Nephron (organoid): ENCODE data around the gene DSG2.
"Not testable (repeated sequence)": the region's sequence is repeated elsewhere in the genome, so short reads cannot be mapped to it uniquely, and the experiment has no call there.

Source experiments
- H3K27ac Mint-ChIP-seq, 3 experiments: 2 replicates each; pipeline ENCODE4 v1.8.0; 2020; ENCODE audit warnings: mixed read lengths in 3 of 3, mild to moderate bottlenecking in 2 of 3, moderate library complexity in 1 of 3
- H3K27me3 Mint-ChIP-seq: 2 replicates; pipeline ENCODE4 v1.8.0; 2021; ENCODE audit warnings: low read depth, mild to moderate bottlenecking, moderate library complexity, mixed read lengths
- H3K36me3 Mint-ChIP-seq: 2 replicates; pipeline ENCODE4 v1.8.0; 2020; ENCODE audit warnings: low read depth, mixed read lengths
- H3K4me1 Mint-ChIP-seq: 2 replicates; pipeline ENCODE4 v1.8.0; 2020; ENCODE audit warnings: mixed read lengths
- H3K4me3 Mint-ChIP-seq, 3 experiments: 2 replicates each; pipeline ENCODE4 v1.8.0; 2020; ENCODE audit warnings: mild to moderate bottlenecking in 3 of 3, mixed read lengths in 3 of 3, moderate library complexity in 2 of 3
- H3K9me3 Mint-ChIP-seq: 2 replicates; pipeline ENCODE4 v1.8.0; 2020; ENCODE audit warnings: mixed read lengths
- TF ChIP-seq, protein P1 (sequence below), 3 experiments: fragments of 200-600 bp; sonication (generic); IDR thresholded peaks; one replicate each; pipeline ENCODE4 v1.5.0; 2021; ENCODE audit warnings: antibody characterized with exemption in 3 of 3; ENCODE audit not compliant: unreplicated experiment in 3 of 3

The DSG2 gene

GRCh38 chr18:31493941-31494340, 4.0 kb upstream of the DSG2 start:
- Mint-ChIP-seq H3K4me3 (no peak overlapping the region), H3K4me1 (peaks cover 2% of the 10 kb centered on the region), H3K36me3 (no peaks in the 10 kb centered on the region), H3K27ac (no peak overlapping the region), H3K27me3 (peaks cover 17% of the 10 kb centered on the region), H3K9me3 (peaks cover 3% of the 10 kb centered on the region)
- TF ChIP-seq, protein P1, sequence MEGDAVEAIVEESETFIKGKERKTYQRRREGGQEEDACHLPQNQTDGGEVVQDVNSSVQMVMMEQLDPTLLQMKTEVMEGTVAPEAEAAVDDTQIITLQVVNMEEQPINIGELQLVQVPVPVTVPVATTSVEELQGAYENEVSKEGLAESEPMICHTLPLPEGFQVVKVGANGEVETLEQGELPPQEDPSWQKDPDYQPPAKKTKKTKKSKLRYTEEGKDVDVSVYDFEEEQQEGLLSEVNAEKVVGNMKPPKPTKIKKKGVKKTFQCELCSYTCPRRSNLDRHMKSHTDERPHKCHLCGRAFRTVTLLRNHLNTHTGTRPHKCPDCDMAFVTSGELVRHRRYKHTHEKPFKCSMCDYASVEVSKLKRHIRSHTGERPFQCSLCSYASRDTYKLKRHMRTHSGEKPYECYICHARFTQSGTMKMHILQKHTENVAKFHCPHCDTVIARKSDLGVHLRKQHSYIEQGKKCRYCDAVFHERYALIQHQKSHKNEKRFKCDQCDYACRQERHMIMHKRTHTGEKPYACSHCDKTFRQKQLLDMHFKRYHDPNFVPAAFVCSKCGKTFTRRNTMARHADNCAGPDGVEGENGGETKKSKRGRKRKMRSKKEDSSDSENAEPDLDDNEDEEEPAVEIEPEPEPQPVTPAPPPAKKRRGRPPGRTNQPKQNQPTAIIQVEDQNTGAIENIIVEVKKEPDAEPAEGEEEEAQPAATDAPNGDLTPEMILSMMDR (IDR thresholded peaks at IDR 0.05; ENCODE audit: unreplicated experiment in 3 of 3) = no peak

GRCh38 chr18:31494705-31495244, 3.2 kb upstream of the DSG2 start:
- not testable (repeated sequence) for H3K27ac Mint-ChIP-seq, H3K36me3 Mint-ChIP-seq, H3K4me1 Mint-ChIP-seq, H3K9me3 Mint-ChIP-seq, H3K4me3 Mint-ChIP-seq
- H3K27me3 Mint-ChIP-seq = peaks cover 18% of the 10 kb centered on the region

GRCh38 chr18:31497404-31497835, 557 bp upstream of the DSG2 start:
- H3K27me3 Mint-ChIP-seq = peaks cover 18% of the 10 kb centered on the region
- H3K36me3 Mint-ChIP-seq = no peaks in the 10 kb centered on the region
- peak overlapping the region in 1 of 3 experiments; percentile 51 for H3K27ac Mint-ChIP-seq
- no peaks in the 10 kb centered on the region for H3K9me3 Mint-ChIP-seq
- TF ChIP-seq, protein P1 (IDR thresholded peaks at IDR 0.05; ENCODE audit: unreplicated experiment in 3 of 3) = no peak
- peak overlapping the region; percentile 68 to 82 (median 79) for H3K4me3 Mint-ChIP-seq
- H3K4me1 Mint-ChIP-seq = peaks cover 7% of the 10 kb centered on the region

DNA sequence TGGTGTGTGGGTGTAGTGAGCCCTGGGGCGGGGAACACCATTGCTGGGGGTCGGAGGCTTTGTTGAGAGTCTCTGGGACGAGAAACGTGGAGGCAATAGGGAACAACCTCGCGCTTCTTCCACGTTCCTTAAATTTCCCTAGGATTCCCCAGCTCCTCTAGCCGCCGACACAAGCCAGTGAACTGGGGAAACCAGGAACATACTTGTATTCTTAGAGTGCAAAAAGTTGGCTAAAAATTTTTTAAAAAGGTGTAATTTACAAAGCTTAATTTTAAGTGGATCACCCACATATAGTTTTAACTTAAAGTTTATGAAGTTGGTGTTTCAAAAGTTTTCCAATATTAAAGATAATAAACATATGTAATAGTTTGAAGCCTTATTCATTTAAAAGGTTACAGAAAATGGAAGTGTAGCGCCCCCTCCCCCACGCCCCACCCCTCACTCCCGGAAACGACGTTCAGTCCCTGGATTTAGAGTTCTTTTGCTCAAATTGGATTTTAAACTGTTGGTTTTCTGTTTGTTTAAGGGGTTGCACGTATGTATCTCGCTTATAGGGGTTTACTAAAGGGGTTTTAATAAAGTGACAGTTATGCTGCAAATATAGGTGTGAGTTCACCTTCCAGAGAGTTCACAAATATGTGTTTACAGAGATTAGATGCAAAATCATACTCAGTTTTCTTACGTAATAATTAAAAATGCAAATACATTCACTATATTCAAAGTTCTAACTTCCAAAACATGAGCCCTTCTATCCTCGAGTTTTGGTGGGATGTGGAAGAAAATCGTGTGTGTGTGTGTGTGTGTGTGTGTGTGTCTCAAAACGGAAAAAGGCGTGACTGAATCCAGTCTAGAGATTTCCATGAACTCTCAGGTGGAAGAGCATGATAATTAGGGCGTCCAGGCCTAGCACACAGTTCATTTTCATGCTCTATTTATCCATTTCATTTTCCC, 872 bp downstream of the DSG2 start:
- H3K27ac Mint-ChIP-seq = peak overlapping the region; percentile 80 to 94 (median 93)
- peak overlapping the region; percentile 91 to 97 (median 97) for H3K4me3 Mint-ChIP-seq
- TF ChIP-seq, protein P1 (IDR thresholded peaks at IDR 0.05; ENCODE audit: unreplicated experiment in 3 of 3) = no peak
- H3K4me1 Mint-ChIP-seq = peaks cover 7% of the 10 kb centered on the region
- H3K27me3 Mint-ChIP-seq = peaks cover 18% of the 10 kb centered on the region
- H3K9me3 Mint-ChIP-seq = no peaks in the 10 kb centered on the region
- no peaks in the 10 kb centered on the region for H3K36me3 Mint-ChIP-seq

- Mint-ChIP-seq H3K27ac (no peak overlapping the region), H3K4me3 (peak overlapping the region; percentile 40 to 65 (median 57)), H3K27me3 (peaks cover 18% of the 10 kb centered on the region)
These were observed 2.2 kb downstream of the DSG2 start for GRCh38 chr18:31500051-31500688.

GRCh38 chr18:31503011-31503410, 5.0 kb downstream of the DSG2 start:
- H3K36me3 Mint-ChIP-seq = peaks cover 4% of the 10 kb centered on the region
- TF ChIP-seq, protein P1 (IDR thresholded peaks at IDR 0.05; ENCODE audit: unreplicated experiment in 3 of 3) = no peak
- H3K27ac Mint-ChIP-seq = no peak overlapping the region
- H3K27me3 Mint-ChIP-seq = peaks cover 11% of the 10 kb centered on the region
- peaks cover 7% of the 10 kb centered on the region for H3K4me1 Mint-ChIP-seq
- H3K4me3 Mint-ChIP-seq = no peak overlapping the region
- peaks cover 2% of the 10 kb centered on the region for H3K9me3 Mint-ChIP-seq

More at GRCh38 chr18:31500051-31500688, 2.2 kb downstream of the DSG2 start:
- no peaks in the 10 kb centered on the region for H3K36me3 Mint-ChIP-seq
- H3K9me3 Mint-ChIP-seq = no peaks in the 10 kb centered on the region
- TF ChIP-seq, protein P1 (IDR thresholded peaks at IDR 0.05; ENCODE audit: unreplicated experiment in 3 of 3) = no peak
- peaks cover 7% of the 10 kb centered on the region for H3K4me1 Mint-ChIP-seq
